Lower leg skin (tissue), 3 donors: ENCODE measurements around the gene MYL12B.

Source experiments
- CTCF ChIP-seq, 3 donors: fragments of 450-650 bp; IDR thresholded peaks; one replicate each; pipeline ENCODE4 v1.5.1; 2016; ENCODE audit warnings: antibody characterized with exemption in 3 of 3, mild to moderate bottlenecking in 3 of 3, moderate library complexity in 2 of 3
- POLR2A ChIP-seq, 2 donors: fragments of 450-650 bp; IDR thresholded peaks; one replicate each; pipeline ENCODE4 v1.6.1; 2016 to 2017; ENCODE audit warnings: antibody characterized with exemption in 2 of 2, mild to moderate bottlenecking in 1 of 2, moderate library complexity in 1 of 2

GRCh38 chr18:3268306-3268705, 6.4 kb downstream of the MYL12B start:
- TF ChIP-seq POLR2A (IDR thresholded peaks at IDR 0.05): no peak
- no peak for TF ChIP-seq CTCF (IDR thresholded peaks at IDR 0.05)
